ENCODE results near the gene ARHGAP31. TPM values are rescaled to one million over a fixed set of nuclear protein-coding genes. Genes with fewer than 3 reads are reported as not detected.
A peak's percentile ranks its signal among the peaks of the same experiment; 100 is the strongest.

ARHGAP31 gene
- total and polyA plus RNA-seq, 2 of the 8 experiments (the other 6 are each of a cell fraction or from before 2014, with no cell fraction given): 1.1 to 7.6 TPM

- H3K23me2 ChIP-seq (ENCODE audit: low read depth, low read length): no peaks in the 10 kb centered on the region
- no peak overlapping the region for H3K9ac ChIP-seq (replicated peaks in 1 of 4; ENCODE audit: extremely low read depth in 1 of 4, low read depth in 3 of 4, low read length in 3 of 4)
- no peak for DNase-seq (ENCODE audit: low read depth in 1 of 2, low spot score in 2 of 2)
- H3K4me3 ChIP-seq (ENCODE audit: extremely low read depth in 1 of 4, insufficient read depth in 2 of 4, low read depth in 3 of 4, low read length in 4 of 4): no peak overlapping the region
- no peak overlapping the region for H3K27ac ChIP-seq (ENCODE audit: low read depth, low read length)
- peak overlapping the region; percentile 61; the same call in 1 of the 2 replicates for H2BK15ac ChIP-seq (ENCODE audit: low read length)
- peaks cover 8 to 13% of the 10 kb centered on the region in 2 experiments; a peak in 1 of 4 replicates for H3K9me3 ChIP-seq (ENCODE audit: insufficient read depth in 2 of 2, low read depth in 1 of 2, low read length in 1 of 2)
- no peak for FAIRE-seq
- no peak overlapping the region for H3K4ac ChIP-seq (replicated peaks; ENCODE audit: insufficient read length, low read depth, low read length)
- 96% methylated on average over 2 of the region's 2 CpGs; no CpG with 5 or more reads in 1 of the 2 experiments for WGBS, 2 experiments (ENCODE audit: extremely low coverage in 1 of 2, insufficient coverage in 1 of 2, insufficient read length in 1 of 2, insufficient replicate concordance in 2 of 2, low coverage in 1 of 2, low lambda C conversion rate in 2 of 2, missing lambda C conversion rate in 1 of 2)
- H2BK20ac ChIP-seq (ENCODE audit: low read length): 0 out of 2 replicates have a peak overlapping the region, but pooled peaks have one; percentile 80
- H3K4me2 ChIP-seq (ENCODE audit: insufficient read depth in 1 of 2, low read depth in 2 of 2, low read length in 2 of 2): no peak overlapping the region
- no peaks in the 10 kb centered on the region for H3K79me2 ChIP-seq (ENCODE audit: control insufficient read depth in 1 of 2, insufficient read depth in 2 of 2, low read length in 2 of 2)
- no peak overlapping the region for H3K56ac ChIP-seq (replicated peaks; ENCODE audit: insufficient read length, low read depth, low read length)
- ChIA-PET POLR2A (ENCODE audit: partially characterized antibody) (no interaction called here), CTCF (ENCODE audit: partially characterized antibody) (interaction anchor here (0.7 to 1.1 kb wide), 6 partner anchors 28 to 182 kb away, joined by 3 to 4 read pairs (median 3); no protein-coding TSS in a partner anchor)
- H4K91ac ChIP-seq (replicated peaks; ENCODE audit: insufficient read length, low read length): no peak overlapping the region
- H3K79me1 ChIP-seq (ENCODE audit: low read depth, low read length): no peaks in the 10 kb centered on the region
- H3K14ac ChIP-seq (ENCODE audit: insufficient read length): no peak overlapping the region
- H2AK5ac ChIP-seq (ENCODE audit: low read depth, low read length): no peak overlapping the region
- no peak overlapping the region for H3K18ac ChIP-seq (ENCODE audit: extremely low read depth, low read length)
- no peak overlapping the region for H4K5ac ChIP-seq (ENCODE audit: insufficient read length, low read depth, low read length)
- no peak overlapping the region for H2BK12ac ChIP-seq (ENCODE audit: low read depth, low read length)
- no peak overlapping the region for H3K23ac ChIP-seq (ENCODE audit: insufficient read length)
- no peak overlapping the region for H2AFZ ChIP-seq (ENCODE audit: low read length)
- no peaks in the 10 kb centered on the region for H3K4me1 ChIP-seq (replicated peaks in 1 of 4; ENCODE audit: control insufficient read depth in 3 of 4, insufficient read depth in 4 of 4, low read length in 3 of 4)
- no peak overlapping the region for H2BK120ac ChIP-seq (replicated peaks; ENCODE audit: low read depth, low read length)
- 0 out of 2 replicates have a peak overlapping the region, but pooled peaks have one; percentile 35 for H2BK5ac ChIP-seq (ENCODE audit: low read depth, low read length)
- no peaks in the 10 kb centered on the region; a peak in 1 of 7 replicates for H3K27me3 ChIP-seq (replicated peaks in 1 of 4; ENCODE audit: control insufficient read depth in 3 of 4, extremely low read depth in 1 of 4, insufficient read depth in 3 of 4, low read length in 3 of 4)
- H3K36me3 ChIP-seq (ENCODE audit: control insufficient read depth in 2 of 4, insufficient read depth in 4 of 4, low read length in 3 of 4): no peaks in the 10 kb centered on the region
- no peaks in the 10 kb centered on the region for H4K20me1 ChIP-seq (replicated peaks in 1 of 2; ENCODE audit: control insufficient read depth in 1 of 2, insufficient read depth in 2 of 2, low read length in 2 of 2)
- no peak overlapping the region for H4K8ac ChIP-seq (ENCODE audit: extremely low read depth, insufficient read depth, low read length)
- TF ChIP-seq TAF7 (optimal IDR thresholded peaks at IDR 0.05; ENCODE audit: borderline replicate concordance, low read depth, low read length) (no peak), GTF2F1 (IDR thresholded peaks at IDR 0.05; ENCODE audit: borderline replicate concordance, low read depth, low read length) (no peak), ASH2L (IDR thresholded peaks at IDR 0.05; ENCODE audit: low read length) (no peak), CREB1 (IDR thresholded peaks at IDR 0.05) (no peak), POU5F1 (IDR thresholded peaks at IDR 0.05; ENCODE audit: low read depth, low read length) (no peak), RFX5 (IDR thresholded peaks at IDR 0.05; ENCODE audit: borderline replicate concordance, low read depth, low read length) (no peak), FOSL1 (IDR thresholded peaks at IDR 0.05; ENCODE audit: insufficient read depth, low read depth, low read length) (no peak), NANOG (IDR thresholded peaks at IDR 0.05; ENCODE audit: insufficient read depth, low read depth, low read length, poor library complexity, severe bottlenecking) (no peak), BACH1 (IDR thresholded peaks at IDR 0.05; ENCODE audit: low read length) (no peak), GABPA (IDR thresholded peaks at IDR 0.05; ENCODE audit: borderline replicate concordance, insufficient read depth, low read length) (no peak), CBX8 (IDR thresholded peaks at IDR 0.05; ENCODE audit: borderline replicate concordance, low read depth, low read length) (no peak), SP2 (IDR thresholded peaks at IDR 0.05; ENCODE audit: low read length) (no peak), HDAC6 (IDR thresholded peaks at IDR 0.05; ENCODE audit: low read depth, low read length) (no peak), TEAD4 (IDR thresholded peaks at IDR 0.05; ENCODE audit: low read depth, low read length) (no peak), CHD1 (IDR thresholded peaks at IDR 0.05; ENCODE audit: low read depth, low read length) (no peak)
Measured at GRCh38 chr3:119245778-119246177, 48.4 kb upstream of the ARHGAP31 start.

Measured in H1 (cell line).